Measurements from ENCODE around the gene MSX1. TPM values are rescaled to one million over a fixed set of nuclear protein-coding genes. Genes with fewer than 3 reads are reported as not detected.

The MSX1 gene
- total RNA-seq (1 to 10 TPM; 2.7 to 7.4 (median 4.2) TPM), polyA plus RNA-seq (1 to 10 TPM; 2.2 to 3.0 TPM)
- long read RNA-seq, donor 1, partial matches to known transcripts, result 0 of 7 reads
- long read RNA-seq, donor 1, other reads (novel, unspliced or antisense), result 5 of 7 reads
- long read RNA-seq, donor 2, partial matches to known transcripts, result 0 of 2 reads
- long read RNA-seq, donor 2, other reads (novel, unspliced or antisense), result 0 of 2 reads
- long read RNA-seq, donor 3, partial matches to known transcripts, result 0 of 4 reads
- long read RNA-seq, donor 3, other reads (novel, unspliced or antisense), result 2 of 4 reads

GRCh38 chr4:4859325-4859798 lies at the start of gene MSX1:
Gene MSX1, plus strand, starts transcription at chr4:4859665. Its CDS starts 235 bp downstream, at chr4:4859900.
- WGBS, 4 donors, result 0 to 1% (median 1%) methylated on average over 8 to 44 of the region's 44 CpGs
- peaks cover 0 to 69% (median 32%) of the 10 kb centered on the region in 12 donors for H3K4me1 ChIP-seq
- ATAC-seq, result peak; percentile 92 to 98 (median 96)
- peaks cover 0 to 3% (median 0%) of the 10 kb centered on the region in 12 donors for H3K9me3 ChIP-seq
- DNase-seq, result peak; percentile 89 to 92 (median 90)
- peaks cover 73 to 98% (median 91%) of the 10 kb centered on the region in 9 donors for H3K27me3 ChIP-seq
- H3K27ac ChIP-seq, result peak within 1 kb of the TSS; percentile 48 to 92 (median 84)
- H3K4me3 ChIP-seq, result peak within 1 kb of the TSS; percentile 58 to 95 (median 76)
- intact Hi-C loops (cut with DNase I), result loop anchor here in 2 of 10 donors (10.0 kb wide), 1 partner anchor 185 kb away; no protein-coding TSS in a partner anchor
- TF ChIP-seq POLR2A (IDR thresholded peaks at IDR 0.05) (peak; percentile 78 to 94), CTCF (IDR thresholded peaks at IDR 0.05) (no peak)
- H3K36me3 ChIP-seq, result peaks cover 0 to 20% (median 0%) of the 10 kb centered on the region in 9 donors

- WGBS, 4 donors, result 86 to 92% (median 88%) methylated on average over 8 of the region's 8 CpGs
- H3K36me3 ChIP-seq, result no peaks in the 10 kb centered on the region
- intact Hi-C loops (cut with DNase I), result no loop called here
- no peak overlapping the region for H3K27ac ChIP-seq
- no peak for ATAC-seq
- no peak for TF ChIP-seq POLR2A (IDR thresholded peaks at IDR 0.05)
- peaks cover 0 to 5% (median 0%) of the 10 kb centered on the region in 9 donors for H3K27me3 ChIP-seq
- no peak for DNase-seq
- H3K4me3 ChIP-seq, result no peak overlapping the region
- peaks cover 0 to 13% (median 0%) of the 10 kb centered on the region in 12 donors for H3K9me3 ChIP-seq
- H3K4me1 ChIP-seq, result no peaks in the 10 kb centered on the region
Observed at GRCh38 chr4:4810092-4810774, 49.2 kb upstream of the MSX1 start.

- no peak for ATAC-seq
- no peaks in the 10 kb centered on the region for H3K4me1 ChIP-seq
Observed at GRCh38 chr4:4810778-4811177, 48.7 kb upstream of the MSX1 start.

GRCh38 chr4:4812145-4812794 lies 47.2 kb upstream of the MSX1 start:
- no peak for TF ChIP-seq CTCF (IDR thresholded peaks at IDR 0.05)
- TF ChIP-seq POLR2A (IDR thresholded peaks at IDR 0.05), result no peak
- Histone ChIP-seq H3K27me3 (peaks cover 0 to 9% (median 0%) of the 10 kb centered on the region in 9 donors), H3K9me3 (peaks cover 0 to 21% (median 0%) of the 10 kb centered on the region in 12 donors), H3K27ac (no peak overlapping the region), H3K36me3 (no peaks in the 10 kb centered on the region), H3K4me1 (no peaks in the 10 kb centered on the region), H3K4me3 (no peak overlapping the region)
- WGBS, 4 donors, result 70 to 85% (median 76%) methylated on average over 4 of the region's 4 CpGs
- intact Hi-C loops (cut with DNase I), result no loop called here
- no peak for DNase-seq
- ATAC-seq, result no peak

More at GRCh38 chr4:4810778-4811177, 48.7 kb upstream of the MSX1 start:
- H3K36me3 ChIP-seq, result no peaks in the 10 kb centered on the region
- intact Hi-C loops (cut with DNase I), result no loop called here
- TF ChIP-seq CTCF (IDR thresholded peaks at IDR 0.05), result no peak
- no peak for TF ChIP-seq POLR2A (IDR thresholded peaks at IDR 0.05)
- peaks cover 0 to 5% (median 0%) of the 10 kb centered on the region in 9 donors for H3K27me3 ChIP-seq
- peaks cover 0 to 13% (median 0%) of the 10 kb centered on the region in 12 donors for H3K9me3 ChIP-seq
- DNase-seq, result no peak
- H3K27ac ChIP-seq, result no peak overlapping the region
- H3K4me3 ChIP-seq, result no peak overlapping the region

All from heart left ventricle (tissue), 16 donors.